NCI-H1105 treated with DMSO at 0.1 percent for 48 hours (cell line): Measurements from ENCODE around the gene CFAP90.

Experiments used
- DNase-seq: peaks from one replicate; lab custom pipeline; 2025; lab: John Stamatoyannopoulos, UW

Gene CFAP90

GRCh38 chr5:7822449-7822848 is 28.5 kb downstream of the CFAP90 start:
- no peak for DNase-seq

DNA sequence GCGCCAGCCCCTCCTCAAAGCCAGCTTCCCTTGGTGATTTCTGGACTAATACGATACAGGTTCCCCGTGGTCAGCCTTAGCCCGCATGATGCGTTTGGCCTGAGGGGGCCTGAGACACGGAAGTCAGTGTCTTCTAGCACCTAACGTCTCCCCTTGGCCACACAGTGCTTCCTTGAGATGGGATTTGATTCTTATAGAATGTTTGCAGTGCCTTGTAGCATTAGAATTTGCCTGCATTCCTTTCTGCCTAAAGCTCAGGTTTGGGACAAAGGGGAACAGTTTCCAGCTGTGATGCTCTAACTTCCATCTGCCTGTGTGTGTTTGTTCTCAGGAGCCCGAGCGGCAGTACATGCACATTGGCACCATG is 34.4 kb downstream of the CFAP90 start:
- no peak for DNase-seq

DNA sequence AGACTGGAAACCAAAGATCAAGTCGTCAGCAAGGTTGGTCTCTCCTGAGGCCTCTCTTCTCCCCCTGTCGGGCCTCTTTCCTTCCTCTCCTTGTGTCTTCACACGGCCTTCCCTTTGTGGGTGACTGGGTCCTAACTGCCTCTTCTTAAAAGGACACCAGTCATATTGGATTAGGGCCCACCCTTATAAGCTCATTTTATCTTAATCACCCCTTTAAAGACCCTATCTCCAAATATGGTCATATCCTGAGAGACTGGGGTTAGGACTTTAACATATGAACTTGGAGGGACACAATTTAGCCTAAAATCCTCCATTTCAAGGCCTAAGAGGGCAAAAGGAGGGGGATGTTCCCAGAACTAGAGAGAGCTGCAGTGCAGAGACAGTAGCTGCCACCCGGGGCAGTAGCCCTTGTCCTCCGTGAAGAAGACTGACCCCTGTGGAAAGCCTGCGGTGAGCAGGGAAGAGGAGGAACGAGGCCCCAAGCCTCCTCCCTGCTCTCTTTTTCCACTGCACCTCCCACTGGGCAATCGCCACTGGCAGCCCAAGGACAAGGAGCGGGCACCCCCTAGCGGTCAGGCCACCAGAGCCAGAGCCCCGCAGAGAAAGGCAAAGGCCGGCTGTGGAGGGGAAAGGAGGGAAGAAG is 34.9 kb downstream of the CFAP90 start:
- DNase-seq, result no peak

DNA sequence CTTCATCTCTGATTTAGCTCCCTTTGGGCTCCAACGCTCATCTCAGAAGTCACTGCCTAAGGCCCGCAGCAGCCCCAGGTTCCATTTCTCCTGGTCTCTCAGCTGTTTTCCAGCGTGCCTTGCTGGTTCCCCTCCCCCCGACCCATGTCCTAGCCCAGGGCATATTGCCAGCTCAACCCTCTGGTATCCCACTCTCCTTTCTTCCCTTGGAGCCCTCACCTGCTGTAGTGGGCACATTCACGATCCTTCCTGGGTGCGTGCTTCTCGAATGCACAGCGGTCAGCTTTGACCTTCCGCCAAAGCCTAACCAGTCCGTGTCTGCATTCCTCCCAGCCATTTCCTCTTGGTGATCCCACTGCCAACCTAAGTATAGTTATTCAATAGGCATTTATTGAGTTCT is 36.1 kb downstream of the CFAP90 start:
- DNase-seq, result no peak

- DNase-seq, result no peak
Measured at GRCh38 chr5:7813576-7813975, 37.4 kb downstream of the CFAP90 start.

DNA sequence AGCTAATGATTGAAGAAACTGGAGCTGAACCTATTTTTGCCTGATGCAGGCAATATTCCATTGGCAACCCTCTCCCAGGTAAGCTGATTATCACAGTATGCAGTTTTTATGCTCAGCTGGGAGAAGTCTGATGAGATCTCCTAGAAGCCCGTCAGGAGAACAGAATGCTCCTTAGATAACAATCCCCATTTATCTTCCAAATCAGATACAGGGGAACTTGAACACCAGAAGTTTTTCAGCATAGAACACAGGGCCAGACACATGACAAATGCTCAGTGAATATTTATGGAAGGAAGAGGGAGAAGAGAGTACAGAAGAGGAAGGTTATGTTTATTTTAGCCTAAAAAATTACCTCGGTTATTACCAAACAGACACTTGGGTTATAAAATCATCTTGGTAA is 37.9 kb downstream of the CFAP90 start:
- no peak for DNase-seq

DNA sequence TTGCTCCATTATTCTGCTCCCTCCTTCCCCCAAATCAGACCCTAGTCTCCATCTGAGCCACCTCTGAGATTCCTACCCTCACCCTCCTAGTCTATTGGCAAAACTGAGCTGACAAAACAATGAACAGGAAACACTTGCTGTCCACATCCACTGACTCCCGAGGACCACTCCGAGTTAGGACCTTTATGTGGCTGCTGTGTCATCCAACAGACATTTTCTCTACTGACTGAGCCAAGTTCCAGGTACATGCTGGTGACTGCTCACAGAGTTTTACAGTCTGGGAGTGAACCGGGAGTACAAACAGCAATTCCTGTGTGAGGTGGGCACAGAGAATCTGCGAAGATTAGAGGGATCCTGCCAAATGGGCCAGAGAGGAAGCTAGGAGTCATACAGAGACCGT is 39.2 kb downstream of the CFAP90 start:
- DNase-seq, result no peak

- no peak for DNase-seq
Measured at GRCh38 chr5:7808998-7809397, 41.9 kb downstream of the CFAP90 start.

- no peak for DNase-seq
Measured at GRCh38 chr5:7805379-7805778, 45.6 kb downstream of the CFAP90 start.

DNA sequence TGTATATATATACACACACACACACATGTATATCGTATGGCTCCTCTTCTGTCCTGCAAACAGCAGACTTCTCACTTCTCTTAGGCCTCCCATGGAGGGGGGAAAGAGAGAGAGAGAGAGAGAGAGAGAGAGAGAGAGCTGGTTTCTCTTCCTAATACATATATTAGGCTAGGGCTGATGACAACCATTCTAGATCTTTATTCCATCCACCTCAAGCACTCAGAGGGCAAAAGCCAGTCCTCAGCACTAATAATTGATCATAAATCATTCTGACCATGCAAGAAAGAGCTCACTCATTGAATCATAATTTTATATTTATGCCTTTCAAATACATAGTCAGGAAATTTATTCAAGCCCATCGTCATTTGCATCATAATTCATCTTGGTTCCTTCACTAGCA is 47.0 kb downstream of the CFAP90 start:
- no peak for DNase-seq

GRCh38 chr5:7802855-7803254 is 48.1 kb downstream of the CFAP90 start:
- no peak for DNase-seq

GRCh38 chr5:7801891-7802614 is 48.9 kb downstream of the CFAP90 start:
- no peak for DNase-seq

DNA sequence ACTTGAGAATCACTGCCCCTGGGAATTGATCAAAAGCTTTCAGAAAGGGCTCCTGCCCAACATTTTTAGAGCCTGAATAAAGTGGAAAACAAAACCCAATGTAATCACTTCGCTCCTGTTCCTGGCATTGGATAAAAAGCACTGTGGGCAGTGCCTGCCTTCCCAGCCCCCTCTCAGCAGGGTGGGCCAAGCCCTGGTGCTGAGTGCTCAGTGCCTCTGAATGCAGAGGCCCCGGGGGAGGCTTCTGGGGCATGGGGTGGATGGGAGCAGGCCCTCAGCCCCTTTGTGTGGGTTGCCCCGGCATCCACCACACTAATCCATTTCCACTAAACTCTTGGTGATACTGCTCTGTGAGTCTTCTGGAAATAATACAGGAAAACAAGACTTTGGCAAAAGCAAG is 55.6 kb downstream of the CFAP90 start:
- no peak for DNase-seq

DNA sequence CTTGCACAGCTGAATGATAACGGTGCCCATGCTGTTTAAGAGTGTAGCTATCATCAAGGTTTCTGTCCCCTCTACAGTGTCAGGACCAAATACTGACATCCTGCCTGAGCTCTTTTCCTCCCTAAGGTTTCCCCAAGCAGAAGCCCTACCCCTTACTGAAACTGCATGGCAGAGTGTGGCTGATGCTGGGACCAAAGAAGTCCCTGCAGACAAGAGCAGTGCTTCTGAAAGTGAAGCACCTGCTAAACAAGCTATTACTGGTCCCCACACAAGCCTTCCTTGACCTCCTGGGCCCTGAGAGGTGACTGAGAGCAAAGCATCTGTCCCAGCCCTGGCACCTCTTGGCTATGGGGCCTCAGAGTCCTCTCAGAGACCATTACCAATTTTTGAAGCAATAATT is 56.1 kb downstream of the CFAP90 start:
- no peak for DNase-seq

DNA sequence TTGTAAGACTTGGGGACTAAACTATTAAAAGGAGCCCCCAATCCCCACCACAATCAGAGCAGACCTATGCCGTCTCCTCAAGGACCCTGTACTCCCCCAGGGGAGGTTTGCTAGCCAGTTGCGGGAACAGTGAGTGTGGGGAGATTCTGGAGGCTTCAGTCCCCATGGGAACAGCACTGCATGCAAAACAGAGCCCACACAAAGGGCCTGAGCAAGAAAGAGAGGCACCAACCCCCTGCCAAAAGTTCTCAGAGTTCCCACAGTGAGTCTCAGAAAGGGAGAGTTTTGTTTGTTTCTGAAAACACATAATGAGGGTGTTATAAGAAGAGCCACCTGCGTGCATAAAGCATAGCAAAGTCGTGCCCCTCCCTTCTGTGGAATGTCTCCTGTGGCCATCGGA is 56.6 kb downstream of the CFAP90 start:
- no peak for DNase-seq

DNA sequence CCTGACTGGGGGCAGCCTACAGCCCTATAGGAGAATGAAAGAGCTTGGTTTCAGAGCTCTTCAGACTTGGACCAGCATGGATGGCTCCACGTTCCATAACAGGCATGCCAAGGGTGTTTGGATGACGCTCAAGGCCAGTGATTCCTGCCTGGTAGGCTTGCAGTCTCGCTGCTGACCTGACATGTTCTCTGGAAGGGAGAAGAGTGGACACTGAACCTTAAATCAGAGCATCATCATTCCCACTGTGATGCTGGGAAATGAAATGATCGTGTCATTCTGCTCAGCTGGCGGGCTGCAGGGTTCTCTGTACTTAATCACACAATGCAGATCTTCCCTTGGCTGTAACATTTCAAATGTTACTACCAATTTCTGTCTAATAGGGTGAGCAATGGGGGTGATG is 57.0 kb downstream of the CFAP90 start:
- DNase-seq, result no peak

GRCh38 chr5:7789567-7789966 is 61.4 kb downstream of the CFAP90 start:
- DNase-seq, result no peak

DNA sequence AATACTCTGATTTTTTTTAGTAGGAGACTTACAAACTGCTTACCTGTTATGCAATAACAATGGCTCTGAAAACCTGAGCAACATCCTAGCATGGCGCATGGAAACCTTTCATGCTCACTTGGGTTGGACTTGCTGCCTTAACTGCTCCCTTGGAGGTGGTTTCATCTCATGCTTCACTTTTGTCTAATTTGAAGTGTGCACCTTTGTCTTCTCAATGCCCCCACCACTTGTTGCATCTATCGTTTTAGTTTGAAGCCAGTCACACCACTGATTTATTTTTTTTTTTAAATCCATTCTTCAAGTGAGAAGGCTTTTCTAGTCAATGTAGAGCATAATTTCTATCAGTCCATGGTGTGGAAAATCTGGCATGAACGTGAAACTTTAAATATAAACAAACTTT is 63.2 kb downstream of the CFAP90 start:
- no peak for DNase-seq

DNA sequence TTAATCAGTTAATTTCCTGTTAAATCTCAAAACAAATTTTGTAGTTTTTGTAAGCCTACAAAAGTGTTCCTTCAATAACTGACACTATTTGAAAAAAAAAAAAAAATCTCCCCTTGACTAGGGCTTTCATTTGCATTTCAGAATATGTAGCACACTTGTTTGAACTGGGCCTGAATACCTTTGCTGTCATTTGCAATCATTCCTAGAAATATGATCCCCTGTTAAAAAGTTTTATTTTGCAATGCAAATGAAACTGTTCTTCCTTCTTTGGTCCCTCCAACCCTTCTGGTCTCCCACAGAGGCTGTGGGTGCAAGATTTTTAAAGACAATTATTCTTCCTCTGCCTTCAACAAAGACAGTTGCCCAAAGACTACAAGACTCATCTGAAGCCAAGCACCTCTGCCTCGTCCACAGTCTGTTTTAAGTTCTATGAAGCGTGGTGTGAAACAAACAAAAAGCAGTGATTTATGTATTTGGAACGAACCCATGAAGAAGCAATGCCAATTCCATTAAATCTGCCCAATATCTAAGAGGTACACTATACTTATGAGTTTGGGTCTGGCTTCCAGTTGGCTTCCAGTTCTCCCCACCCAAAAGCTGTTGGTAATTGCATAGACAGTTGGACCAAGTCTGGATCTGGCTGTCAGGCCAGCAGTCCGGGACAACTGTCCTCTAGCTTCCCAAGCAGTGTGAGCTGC is 66.1 kb downstream of the CFAP90 start:
- no peak for DNase-seq

GRCh38 chr5:7781899-7782298 is 69.0 kb downstream of the CFAP90 start:
- no peak for DNase-seq
